Bronchial epithelial cell (primary cell): ENCODE results near the gene IFT122. TPM values are rescaled to one million over a fixed set of nuclear protein-coding genes. Genes with fewer than 3 reads are reported as not detected.

ENCODE experiments used
- DNase-seq: peaks from one replicate; pipeline ENCODE4 v3.0.0-alpha.2; 2010; ENCODE audit warnings: low read depth
- FAIRE-seq: peaks from 2 replicates; lab custom pipeline; 2011; peaks lifted over from hg19 to GRCh38; lab: Jason Lieb, UNC
- H3K27me3 ChIP-seq: 2 replicates; pipeline ENCODE4 v1.5.1; 2011; ENCODE audit warnings: low read length; ENCODE audit not compliant: control insufficient read depth, insufficient read depth
- H3K36me3 ChIP-seq: 2 replicates; pipeline ENCODE4 v1.5.1; 2011; ENCODE audit warnings: low read length; ENCODE audit not compliant: control insufficient read depth, insufficient read depth
- H3K4me3 ChIP-seq: 2 replicates; pipeline ENCODE4 v1.5.1; 2011; ENCODE audit warnings: mild to moderate bottlenecking, low read depth, low read length, control low read depth
- CTCF ChIP-seq: IDR thresholded peaks from 2 replicates; pipeline ENCODE4 v1.5.1; 2011; ENCODE audit warnings: mild to moderate bottlenecking, moderate library complexity, low read length, control low read depth, inconsistent platforms; ENCODE audit not compliant: insufficient read depth, severe bottlenecking
- total RNA-seq: library from RNA; depleted of rRNA; stranded (reverse); fragments of >200 nt; gene quantifications from 2 replicates; pipeline ENCODE4 v1.2.1, GENCODE V29; 2014

Gene IFT122
- total RNA-seq, 1 donor from 2014 or later: 10.0 TPM

DNA sequence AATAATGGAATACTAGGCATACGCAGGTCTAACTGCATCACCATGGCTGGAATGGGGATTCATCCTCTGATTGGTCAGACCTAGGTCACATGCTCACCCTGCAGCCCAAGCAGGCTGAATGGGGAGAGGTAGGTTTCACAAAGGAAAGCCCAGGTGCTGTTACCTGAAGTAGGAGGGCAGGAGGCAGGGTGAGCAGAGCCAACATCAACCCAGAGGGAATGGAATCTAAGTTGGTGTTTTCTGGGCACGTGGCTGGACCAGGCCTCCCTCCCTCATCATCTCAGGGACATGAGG lies 96.3 kb downstream of the IFT122 start:
- no peak for DNase-seq
- FAIRE-seq: no peak
- no peaks in the 10 kb centered on the region for H3K27me3 ChIP-seq
- H3K36me3 ChIP-seq: no peaks in the 10 kb centered on the region
- no peak overlapping the region for H3K4me3 ChIP-seq
- no peak for TF ChIP-seq CTCF

- no peak for TF ChIP-seq CTCF
- FAIRE-seq: no peak
Measured at GRCh38 chr3:129536804-129537203, 96.8 kb downstream of the IFT122 start.

DNA sequence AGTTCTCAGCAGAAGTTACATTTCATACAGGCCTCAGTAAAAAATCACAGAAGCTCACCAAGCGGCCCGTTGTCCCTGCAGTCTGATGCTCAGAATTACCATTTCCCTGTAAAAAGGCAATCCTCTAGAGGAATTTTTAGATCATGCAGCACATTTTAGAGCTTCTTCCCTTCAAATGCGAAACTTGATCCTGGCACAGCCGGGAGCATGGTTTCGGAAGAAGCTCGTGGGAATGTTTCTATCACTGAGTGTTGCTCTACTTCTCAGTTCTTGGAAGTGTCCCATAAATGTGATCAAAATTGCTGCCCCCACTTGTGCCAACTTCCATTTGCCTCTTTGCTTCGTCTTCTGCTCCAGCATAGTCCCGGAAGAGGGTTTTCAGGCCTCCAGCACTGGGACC lies 99.2 kb downstream of the IFT122 start:
- DNase-seq (no peak), FAIRE-seq (no peak)
- TF ChIP-seq CTCF: no peak
- Histone ChIP-seq H3K4me3 (no peak overlapping the region), H3K36me3 (no peaks in the 10 kb centered on the region), H3K27me3 (peaks cover 3% of the 10 kb centered on the region)

More at GRCh38 chr3:129536804-129537203, 96.8 kb downstream of the IFT122 start:
- H3K36me3 ChIP-seq: no peaks in the 10 kb centered on the region
- H3K27me3 ChIP-seq: no peaks in the 10 kb centered on the region
- DNase-seq: no peak
- no peak overlapping the region for H3K4me3 ChIP-seq

DNA sequence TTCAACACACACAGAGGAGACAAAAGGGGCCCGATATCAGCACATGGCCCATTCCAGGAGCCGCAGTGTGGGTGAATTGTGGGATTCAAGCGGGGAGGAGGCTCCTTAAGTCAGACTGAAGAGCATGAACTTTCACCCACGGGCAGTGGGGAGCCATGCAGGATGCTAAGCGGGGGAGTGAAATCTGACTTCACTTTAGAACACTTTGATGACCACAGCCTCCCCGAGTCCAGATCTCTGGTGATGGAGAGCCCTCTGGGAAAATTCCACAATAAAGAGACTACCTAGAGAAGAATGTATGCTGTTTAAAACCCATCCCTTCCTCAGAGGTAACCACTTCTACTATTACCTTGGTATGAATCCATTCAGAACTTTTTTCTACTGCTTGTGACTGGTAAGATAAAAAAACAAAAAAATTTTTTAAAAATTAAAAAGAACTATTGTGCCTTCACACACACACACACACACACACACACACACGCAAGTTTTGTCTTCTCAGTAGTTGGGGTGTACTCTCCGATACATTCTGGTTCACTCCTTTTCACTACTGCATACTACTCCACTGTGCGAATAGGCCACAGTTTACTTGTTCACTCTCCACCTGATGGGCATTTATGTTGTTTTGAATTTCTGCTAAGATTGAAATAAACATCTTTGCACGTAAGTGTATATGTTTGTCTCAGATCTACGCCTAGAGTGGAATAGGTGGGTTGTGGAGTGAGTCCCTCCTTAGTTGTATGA lies 100.9 kb downstream of the IFT122 start:
- peaks cover 3% of the 10 kb centered on the region for H3K27me3 ChIP-seq
- FAIRE-seq (no peak), DNase-seq (no peak)
- H3K4me3 ChIP-seq: no peak overlapping the region
- no peaks in the 10 kb centered on the region for H3K36me3 ChIP-seq
- no peak for TF ChIP-seq CTCF

DNA sequence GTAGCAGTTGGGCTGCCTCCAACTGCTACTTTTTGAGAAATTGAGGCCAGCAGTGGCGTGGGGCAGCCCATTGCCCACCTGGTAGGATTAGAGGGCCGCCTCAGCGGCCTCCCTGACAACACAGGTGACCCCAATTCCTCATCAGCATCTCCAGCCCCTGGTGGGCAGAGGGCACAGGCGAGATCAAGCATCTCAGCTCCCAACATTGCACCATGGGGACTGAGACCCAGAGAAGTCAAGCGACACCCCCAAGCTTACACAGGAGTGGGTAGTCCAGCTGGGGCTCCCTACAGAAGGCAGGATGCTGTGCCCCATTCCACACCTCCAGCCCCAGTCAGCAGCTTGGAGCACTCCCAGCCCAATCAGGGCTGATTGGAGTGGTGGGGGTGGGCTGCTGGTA lies 102.7 kb downstream of the IFT122 start:
- no peak overlapping the region for H3K4me3 ChIP-seq
- no peaks in the 10 kb centered on the region for H3K36me3 ChIP-seq
- no peak for DNase-seq
- FAIRE-seq: no peak
- TF ChIP-seq CTCF: no peak
- H3K27me3 ChIP-seq: peaks cover 3% of the 10 kb centered on the region
